Mesendoderm (in vitro differentiated cells): Measurements from ENCODE around the gene TIMM10.

Source experiments
- DNase-seq: peaks from one replicate; pipeline ENCODE4 v3.0.0; 2013
- H2AK5ac ChIP-seq: 2 replicates; pipeline ENCODE4 v1.6.1; 2013; ENCODE audit warnings: low read length, inconsistent platforms
- H2BK120ac ChIP-seq: 2 replicates; pipeline ENCODE4 v1.6.1; 2013; ENCODE audit warnings: low read depth, mild to moderate bottlenecking, low read length, moderate library complexity, mixed read lengths
- H2BK15ac ChIP-seq: replicated peaks from 2 replicates; pipeline ENCODE4 v1.6.1; 2013; ENCODE audit warnings: low read depth, mild to moderate bottlenecking, moderate library complexity
- H2BK5ac ChIP-seq: 2 replicates; pipeline ENCODE4 v1.6.1; 2013; ENCODE audit warnings: low read length, inconsistent platforms
- H3K18ac ChIP-seq: 2 replicates; pipeline ENCODE4 v1.6.1; 2013; ENCODE audit warnings: mild to moderate bottlenecking, low read length, mixed read lengths
- H3K23ac ChIP-seq: one replicate; pipeline ENCODE4 v1.6.1; 2013; ENCODE audit warnings: low read length
- H3K27ac ChIP-seq: 2 replicates; pipeline ENCODE4 v1.5.1; 2013; ENCODE audit warnings: low read depth, mild to moderate bottlenecking, inconsistent platforms, low read length, moderate library complexity
- H3K27me3 ChIP-seq: 2 replicates; pipeline ENCODE4 v1.6.1; 2013; ENCODE audit warnings: low read length, control low read depth, mild to moderate bottlenecking, inconsistent platforms; ENCODE audit not compliant: insufficient read depth, poor library complexity
- H3K36me3 ChIP-seq: 2 replicates; pipeline ENCODE4 v1.6.1; 2013; ENCODE audit warnings: low read length, inconsistent platforms; ENCODE audit not compliant: control insufficient read depth, insufficient read depth
- H3K4ac ChIP-seq: one replicate; pipeline ENCODE4 v1.6.1; 2013; ENCODE audit warnings: low read depth, mild to moderate bottlenecking, low read length, moderate library complexity
- H3K4me1 ChIP-seq: 2 replicates; pipeline ENCODE4 v1.6.1; 2013; ENCODE audit warnings: low read depth, low read length, inconsistent platforms; ENCODE audit not compliant: control insufficient read depth
- H3K4me2 ChIP-seq: 2 replicates; pipeline ENCODE4 v1.6.1; 2013; ENCODE audit warnings: low read length
- H3K4me3 ChIP-seq: 2 replicates; pipeline ENCODE4 v1.5.1; 2013; ENCODE audit warnings: mild to moderate bottlenecking, low read length
- H3K56ac ChIP-seq: one replicate; pipeline ENCODE4 v1.6.1; 2013; ENCODE audit warnings: low read length
- H3K79me1 ChIP-seq: 2 replicates; pipeline ENCODE4 v1.6.1; 2013; ENCODE audit warnings: low read length, inconsistent platforms
- H3K79me2 ChIP-seq: 2 replicates; pipeline ENCODE4 v1.6.1; 2013; ENCODE audit warnings: mild to moderate bottlenecking, low read length; ENCODE audit not compliant: control insufficient read depth, insufficient read depth
- H3K9ac ChIP-seq: 2 replicates; pipeline ENCODE4 v1.6.1; 2013; ENCODE audit warnings: low read length, inconsistent platforms
- H4K5ac ChIP-seq: one replicate; pipeline ENCODE4 v1.6.1; 2013; ENCODE audit warnings: low read length
- H4K8ac ChIP-seq: one replicate; pipeline ENCODE4 v1.6.1; 2013; ENCODE audit warnings: low read depth, mild to moderate bottlenecking, control low read depth, low read length, moderate library complexity
- WGBS: extraction: QIAGEN DNeasy Blood & Tissue Kit; methylation state at CpG from one replicate; pipeline ENCODE4 v1.1.7; 2013; ENCODE audit warnings: low lambda C conversion rate, missing lambda C conversion rate; ENCODE audit not compliant: insufficient coverage; ENCODE audit errors: extremely low coverage; 5-methylcytosine and 5-hydroxymethylcytosine counted together

Gene TIMM10

GRCh38 chr11:57490456-57491248 is 39.9 kb downstream of the TIMM10 start:
- no peak overlapping the region for H4K8ac ChIP-seq

DNA sequence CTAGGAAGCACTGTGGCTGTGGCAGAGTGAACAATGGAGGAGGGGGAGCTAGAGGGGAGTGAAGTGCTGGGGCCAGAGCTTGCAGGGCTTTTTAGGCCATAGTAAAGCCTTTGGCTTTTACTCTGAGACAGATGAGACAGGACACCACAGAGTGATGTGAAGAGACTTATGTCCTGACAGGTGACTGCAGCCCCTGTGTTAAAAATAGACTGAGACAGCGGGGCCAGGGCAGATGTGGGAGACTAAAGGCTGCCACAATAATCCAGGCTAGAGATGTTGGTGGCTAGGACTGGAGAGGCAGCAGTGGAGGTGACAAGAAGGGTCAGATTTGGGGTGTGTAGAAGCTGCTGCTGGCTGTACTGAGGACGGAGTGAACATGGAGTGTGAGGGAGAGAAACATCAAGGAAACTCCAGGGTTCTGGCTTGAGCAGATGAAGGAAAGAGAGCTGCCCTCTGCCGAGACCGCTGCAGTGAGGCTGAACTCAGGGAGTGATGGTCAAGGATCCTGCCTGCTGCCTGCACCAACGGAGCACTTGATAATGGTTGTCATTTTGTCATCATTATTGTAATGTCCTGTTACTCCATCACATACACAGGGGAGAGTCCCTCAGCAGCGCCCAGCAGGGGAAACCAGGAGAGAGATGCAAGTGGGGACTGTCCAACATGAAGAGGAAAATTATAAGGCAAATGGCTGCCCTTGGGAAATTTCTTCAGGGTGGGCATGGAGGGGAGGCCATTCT is 42.5 kb downstream of the TIMM10 start:
- Histone ChIP-seq H3K23ac (no peak overlapping the region), H3K4me3 (no peak overlapping the region), H3K79me1 (no peaks in the 10 kb centered on the region), H2BK120ac (no peak overlapping the region), H3K4me2 (no peak overlapping the region), H2BK15ac (no peak overlapping the region), H3K27ac (no peak overlapping the region), H3K4me1 (peaks cover 4% of the 10 kb centered on the region), H2AK5ac (no peak overlapping the region), H3K79me2 (no peaks in the 10 kb centered on the region), H3K56ac (no peak overlapping the region), H2BK5ac (no peak overlapping the region), H3K4ac (no peak overlapping the region), H3K9ac (no peak overlapping the region), H3K36me3 (no peaks in the 10 kb centered on the region), H4K8ac (no peak overlapping the region), H4K5ac (no peak overlapping the region), H3K27me3 (no peaks in the 10 kb centered on the region), H3K18ac (no peak overlapping the region)
- DNase-seq = no peak
- no CpG with 5 or more reads among the region's 6 CpGs for WGBS

More at GRCh38 chr11:57490456-57491248, 39.9 kb downstream of the TIMM10 start:
- H3K18ac ChIP-seq = no peak overlapping the region
- no peak overlapping the region for H3K4ac ChIP-seq
- no peak overlapping the region for H3K23ac ChIP-seq
- H3K9ac ChIP-seq = no peak overlapping the region
- no peak overlapping the region for H3K4me2 ChIP-seq
- no peak overlapping the region for H2BK120ac ChIP-seq
- no peaks in the 10 kb centered on the region for H3K79me1 ChIP-seq
- H3K27me3 ChIP-seq = no peaks in the 10 kb centered on the region
- H3K79me2 ChIP-seq = no peaks in the 10 kb centered on the region
- H3K27ac ChIP-seq = no peak overlapping the region
- H2BK15ac ChIP-seq = no peak overlapping the region
- H4K5ac ChIP-seq = no peak overlapping the region
- H3K36me3 ChIP-seq = no peaks in the 10 kb centered on the region
- H2AK5ac ChIP-seq = no peak overlapping the region
- H3K56ac ChIP-seq = no peak overlapping the region
- H3K4me1 ChIP-seq = no peaks in the 10 kb centered on the region
- DNase-seq = no peak
- H3K4me3 ChIP-seq = no peak overlapping the region
- WGBS = no CpG with 5 or more reads among the region's 9 CpGs
- H2BK5ac ChIP-seq = no peak overlapping the region

GRCh38 chr11:57487021-57487778 is 43.4 kb downstream of the TIMM10 start:
- H3K27ac ChIP-seq = no peak overlapping the region
- no peaks in the 10 kb centered on the region for H3K79me2 ChIP-seq
- no peaks in the 10 kb centered on the region for H3K27me3 ChIP-seq
- H2BK15ac ChIP-seq = no peak overlapping the region
- no peak overlapping the region for H2BK120ac ChIP-seq
- no peaks in the 10 kb centered on the region for H3K36me3 ChIP-seq
- H2AK5ac ChIP-seq = no peak overlapping the region
- H4K5ac ChIP-seq = no peak overlapping the region
- no peak overlapping the region for H3K18ac ChIP-seq
- no peaks in the 10 kb centered on the region for H3K79me1 ChIP-seq
- H3K4me2 ChIP-seq = no peak overlapping the region
- H3K56ac ChIP-seq = no peak overlapping the region
- H4K8ac ChIP-seq = no peak overlapping the region
- H2BK5ac ChIP-seq = no peak overlapping the region
- no CpG with 5 or more reads among the region's 15 CpGs for WGBS
- H3K9ac ChIP-seq = no peak overlapping the region
- H3K4ac ChIP-seq = no peak overlapping the region
- no peak for DNase-seq
- no peak overlapping the region for H3K4me3 ChIP-seq
- peaks cover 4% of the 10 kb centered on the region for H3K4me1 ChIP-seq
- H3K23ac ChIP-seq = no peak overlapping the region

DNA sequence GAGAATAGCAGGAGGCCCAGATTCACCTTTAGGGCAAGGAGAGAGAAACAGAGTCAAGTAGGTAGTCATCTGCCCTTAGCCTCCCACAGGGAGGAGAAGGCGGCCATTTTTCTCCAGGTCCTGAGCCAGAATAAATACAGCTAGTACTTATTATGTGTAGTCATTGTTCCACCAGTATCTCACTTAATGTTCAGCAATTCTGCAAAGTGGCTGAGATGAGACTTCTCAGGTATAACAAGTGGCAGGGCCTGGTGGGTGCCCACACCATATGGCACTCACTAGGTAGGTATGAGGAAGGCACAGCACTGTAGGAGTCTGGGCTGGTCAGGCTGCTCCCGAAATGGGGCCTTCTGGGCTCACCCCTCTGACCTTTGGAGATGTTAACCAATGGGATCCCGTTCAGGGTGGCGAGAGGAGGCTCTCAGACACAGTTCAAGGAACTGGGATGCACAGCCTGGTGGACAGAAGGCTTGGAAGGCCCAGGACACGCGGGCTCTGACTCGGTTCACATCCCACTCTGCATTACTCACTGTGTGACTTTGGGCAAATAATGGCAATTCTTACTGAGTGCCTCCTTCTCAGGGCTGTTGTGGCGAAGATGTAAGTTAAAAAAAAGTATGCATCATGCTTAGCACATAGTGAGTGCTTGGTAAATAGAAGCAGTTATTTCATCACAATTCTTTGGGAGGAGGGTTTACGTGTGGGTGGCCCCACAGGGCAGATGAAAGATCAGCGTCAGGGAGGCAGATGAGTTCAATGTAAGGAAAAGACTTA is 45.1 kb downstream of the TIMM10 start:
- H3K23ac ChIP-seq = no peak overlapping the region
- H3K4me2 ChIP-seq = no peak overlapping the region
- H4K5ac ChIP-seq = no peak overlapping the region
- no peak overlapping the region for H2AK5ac ChIP-seq
- H3K18ac ChIP-seq = no peak overlapping the region
- no peaks in the 10 kb centered on the region for H3K79me1 ChIP-seq
- no peak overlapping the region for H3K4ac ChIP-seq
- no peak for DNase-seq
- H2BK15ac ChIP-seq = no peak overlapping the region
- no peak overlapping the region for H3K9ac ChIP-seq
- no peak overlapping the region for H3K4me3 ChIP-seq
- H3K27me3 ChIP-seq = peaks cover 3% of the 10 kb centered on the region
- H3K56ac ChIP-seq = no peak overlapping the region
- H3K36me3 ChIP-seq = no peaks in the 10 kb centered on the region
- no peak overlapping the region for H2BK120ac ChIP-seq
- H3K4me1 ChIP-seq = peaks cover 4% of the 10 kb centered on the region
- H3K27ac ChIP-seq = no peak overlapping the region
- WGBS = no CpG with 5 or more reads among the region's 10 CpGs
- no peak overlapping the region for H4K8ac ChIP-seq
- H3K79me2 ChIP-seq = no peaks in the 10 kb centered on the region
- H2BK5ac ChIP-seq = no peak overlapping the region

DNA sequence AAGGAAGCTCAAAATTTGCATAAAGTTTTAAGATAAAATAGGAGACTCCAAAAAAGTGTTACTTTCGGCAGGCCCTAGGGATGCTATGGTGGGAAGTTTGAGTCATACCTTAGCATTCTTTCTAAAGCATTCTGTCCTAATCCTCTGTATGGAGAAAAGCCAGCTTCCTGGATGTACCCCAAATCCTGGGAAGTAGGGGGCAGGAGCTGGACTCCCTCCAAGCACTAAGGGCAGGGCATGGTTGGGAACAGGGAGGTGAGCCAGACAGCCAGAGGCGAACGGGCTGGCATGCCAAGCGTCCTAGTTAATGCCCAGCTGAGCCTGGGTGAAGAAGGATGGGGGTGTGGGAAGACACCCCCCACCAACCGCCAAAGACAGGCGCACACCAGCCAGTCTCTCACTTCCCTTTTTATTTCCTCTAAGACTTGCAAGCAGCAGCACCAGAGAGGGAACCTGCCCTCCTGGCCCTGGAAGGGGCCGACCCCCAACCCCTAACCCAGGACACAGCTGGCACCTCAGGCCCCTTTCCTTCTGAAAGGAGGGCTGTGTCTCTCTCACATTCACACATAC is 46.3 kb downstream of the TIMM10 start:
- Histone ChIP-seq H3K27me3 (peaks cover 3% of the 10 kb centered on the region), H3K36me3 (no peaks in the 10 kb centered on the region), H3K79me1 (no peaks in the 10 kb centered on the region), H3K4me3 (no peak overlapping the region), H3K56ac (no peak overlapping the region), H3K27ac (no peak overlapping the region), H3K18ac (no peak overlapping the region), H3K4me2 (no peak overlapping the region), H2AK5ac (no peak overlapping the region), H4K5ac (no peak overlapping the region), H2BK120ac (no peak overlapping the region), H4K8ac (no peak overlapping the region), H2BK15ac (no peak overlapping the region), H3K4me1 (peaks cover 4% of the 10 kb centered on the region), H3K4ac (no peak overlapping the region), H3K79me2 (no peaks in the 10 kb centered on the region), H3K9ac (no peak overlapping the region), H2BK5ac (no peak overlapping the region), H3K23ac (no peak overlapping the region)
- DNase-seq = no peak
- no CpG with 5 or more reads among the region's 7 CpGs for WGBS
